RWPE1 (cell line): ENCODE data around the gene NCOA1.

Source experiments
- CTCF ChIA-PET: fragments of 350-600 bp; sonication (Branson Sonifier 250); formaldehyde crosslinking; extraction: SDS; loops from one replicate; lab custom pipeline; 2021; lab: Yijun Ruan, JAX
- POLR2A ChIA-PET: fragments of 400-600 bp; formaldehyde crosslinking; extraction: SDS; loops from one replicate; lab custom pipeline; 2020; ENCODE audit warnings: antibody characterized with exemption; ENCODE audit not compliant: low non-redundant PET; lab: Yijun Ruan, JAX
- DNase-seq: peaks from one replicate; pipeline ENCODE4 v3.0.0; 2012; ENCODE audit warnings: low spot score
- H3K27ac ChIP-seq: fragments of 450-650 bp; 2 replicates; pipeline ENCODE4 v1.5.1; 2017
- CTCF ChIP-seq: fragments of 450-650 bp; conservative IDR thresholded peaks from 2 replicates; pipeline ENCODE4 v1.5.1; 2017; ENCODE audit warnings: low read depth, mild to moderate bottlenecking

Gene NCOA1

GRCh38 chr2:24730481-24730880 lies 239.4 kb downstream of the NCOA1 start:
- TF ChIP-seq CTCF = no peak
- POLR2A ChIA-PET = interaction anchor here (0.6 kb wide), 1 partner anchor 19 kb away, joined by 3 read pairs; no protein-coding TSS in a partner anchor
- no peak for DNase-seq
- CTCF ChIA-PET = no interaction called here
- no peak overlapping the region for H3K27ac ChIP-seq

GRCh38 chr2:24731040-24731439 lies 240.0 kb downstream of the NCOA1 start:
- ChIA-PET CTCF (interaction anchor here (0.6 kb wide), 1 partner anchor 10 kb away, joined by 3 read pairs; no protein-coding TSS in a partner anchor), POLR2A (interaction anchor here (0.6 kb wide), 1 partner anchor 18 kb away, joined by 3 read pairs; no protein-coding TSS in a partner anchor)
- H3K27ac ChIP-seq = no peak overlapping the region
- DNase-seq = no peak
- TF ChIP-seq CTCF = no peak

GRCh38 chr2:24731923-24732322 lies 240.9 kb downstream of the NCOA1 start:
- POLR2A ChIA-PET = no interaction called here
- DNase-seq = no peak
- TF ChIP-seq CTCF = no peak
- CTCF ChIA-PET = no interaction called here
- H3K27ac ChIP-seq = no peak overlapping the region

- no peak for TF ChIP-seq CTCF
- no peak overlapping the region for H3K27ac ChIP-seq
- ChIA-PET POLR2A (no interaction called here), CTCF (no interaction called here)
- no peak for DNase-seq
Measured at GRCh38 chr2:24734741-24735140, 243.7 kb downstream of the NCOA1 start.

GRCh38 chr2:24739354-24740025 lies 248.4 kb downstream of the NCOA1 start:
- ChIA-PET POLR2A (no interaction called here), CTCF (no interaction called here)
- no peak for DNase-seq

GRCh38 chr2:24740142-24740541 lies 249.1 kb downstream of the NCOA1 start:
- no peak for TF ChIP-seq CTCF
- DNase-seq = no peak
- no peak overlapping the region for H3K27ac ChIP-seq
- POLR2A ChIA-PET = no interaction called here
- CTCF ChIA-PET = no interaction called here

More at GRCh38 chr2:24739354-24740025, 248.4 kb downstream of the NCOA1 start:
- H3K27ac ChIP-seq = no peak overlapping the region
- TF ChIP-seq CTCF = no peak
